BJ (cell line): ENCODE measurements around the gene PRKCQ. TPM values are rescaled to one million over a fixed set of nuclear protein-coding genes. Genes with fewer than 3 reads are reported as not detected.

Experiments
- CTCF ChIA-PET: fragments of 350-600 bp; formaldehyde crosslinking; extraction: SDS; loops from one replicate; lab custom pipeline; 2021; ENCODE audit warnings: antibody characterized with exemption, inconsistent platforms; lab: Yijun Ruan, JAX
- POLR2A ChIA-PET: fragments of 300-600 bp; sonication (Branson Sonifier 250); formaldehyde crosslinking; extraction: SDS; loops from one replicate; lab custom pipeline; 2021; ENCODE audit warnings: antibody characterized with exemption; lab: Charles Lee
- DNase-seq: peaks from one replicate; pipeline ENCODE4 v3.0.0-alpha.2; 2011; ENCODE audit warnings: low read depth
- H3K27me3 ChIP-seq: 2 replicates; pipeline ENCODE4 v1.6.0; 2011; ENCODE audit warnings: low read length; ENCODE audit not compliant: control insufficient read depth, insufficient read depth
- H3K36me3 ChIP-seq: 2 replicates; pipeline ENCODE4 v1.5.1; 2011; ENCODE audit warnings: low read length; ENCODE audit not compliant: control insufficient read depth, insufficient read depth
- H3K4me3 ChIP-seq: 2 replicates; pipeline ENCODE4 v1.5.1; 2011; ENCODE audit warnings: low read depth, mild to moderate bottlenecking, control low read depth, low read length
- polyA plus RNA-seq: library from polyadenylated mRNA; depleted of rRNA; stranded (reverse); fragments of >200 nt; gene quantifications from 2 replicates; pipeline ENCODE4 v1.2.3, GENCODE V29; 2011
- TF ChIP-seq, protein P1 (sequence below): IDR thresholded peaks from 2 replicates; pipeline ENCODE4 v1.5.1; 2011; ENCODE audit warnings: low read depth, mild to moderate bottlenecking, control low read depth, inconsistent platforms, low read length, moderate library complexity; ENCODE audit not compliant: insufficient read depth

The PRKCQ gene
- polyA plus RNA-seq, 1 experiment: 0.06 TPM

DNA sequence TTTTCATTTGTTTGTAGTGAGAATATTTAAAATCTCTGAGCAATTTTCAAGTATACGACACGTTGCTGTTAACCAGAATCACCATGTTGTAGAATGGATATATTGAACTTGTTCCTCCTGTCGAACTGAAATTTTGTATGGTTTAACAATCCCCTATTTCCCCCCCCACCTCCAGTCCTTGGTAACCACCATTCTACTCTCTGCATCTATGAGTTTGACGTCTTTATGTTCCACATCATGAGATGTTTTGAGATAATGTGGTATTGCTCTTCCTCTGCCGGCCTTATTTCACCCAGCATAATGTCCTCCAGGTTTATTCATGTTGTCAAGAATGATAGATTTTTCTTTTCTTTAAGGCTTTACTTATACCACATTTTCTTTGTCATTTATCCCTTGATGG is 17.4 kb upstream of the PRKCQ start:
- POLR2A ChIA-PET: no interaction called here
- TF ChIP-seq, protein P1, sequence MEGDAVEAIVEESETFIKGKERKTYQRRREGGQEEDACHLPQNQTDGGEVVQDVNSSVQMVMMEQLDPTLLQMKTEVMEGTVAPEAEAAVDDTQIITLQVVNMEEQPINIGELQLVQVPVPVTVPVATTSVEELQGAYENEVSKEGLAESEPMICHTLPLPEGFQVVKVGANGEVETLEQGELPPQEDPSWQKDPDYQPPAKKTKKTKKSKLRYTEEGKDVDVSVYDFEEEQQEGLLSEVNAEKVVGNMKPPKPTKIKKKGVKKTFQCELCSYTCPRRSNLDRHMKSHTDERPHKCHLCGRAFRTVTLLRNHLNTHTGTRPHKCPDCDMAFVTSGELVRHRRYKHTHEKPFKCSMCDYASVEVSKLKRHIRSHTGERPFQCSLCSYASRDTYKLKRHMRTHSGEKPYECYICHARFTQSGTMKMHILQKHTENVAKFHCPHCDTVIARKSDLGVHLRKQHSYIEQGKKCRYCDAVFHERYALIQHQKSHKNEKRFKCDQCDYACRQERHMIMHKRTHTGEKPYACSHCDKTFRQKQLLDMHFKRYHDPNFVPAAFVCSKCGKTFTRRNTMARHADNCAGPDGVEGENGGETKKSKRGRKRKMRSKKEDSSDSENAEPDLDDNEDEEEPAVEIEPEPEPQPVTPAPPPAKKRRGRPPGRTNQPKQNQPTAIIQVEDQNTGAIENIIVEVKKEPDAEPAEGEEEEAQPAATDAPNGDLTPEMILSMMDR: no peak
- Histone ChIP-seq H3K4me3 (no peak overlapping the region), H3K27me3 (no peaks in the 10 kb centered on the region), H3K36me3 (no peaks in the 10 kb centered on the region)
- CTCF ChIA-PET: interaction anchor here (0.6 kb wide), 1 partner anchor 21 kb away, joined by 3 read pairs; no protein-coding TSS in a partner anchor
- DNase-seq: no peak

DNA sequence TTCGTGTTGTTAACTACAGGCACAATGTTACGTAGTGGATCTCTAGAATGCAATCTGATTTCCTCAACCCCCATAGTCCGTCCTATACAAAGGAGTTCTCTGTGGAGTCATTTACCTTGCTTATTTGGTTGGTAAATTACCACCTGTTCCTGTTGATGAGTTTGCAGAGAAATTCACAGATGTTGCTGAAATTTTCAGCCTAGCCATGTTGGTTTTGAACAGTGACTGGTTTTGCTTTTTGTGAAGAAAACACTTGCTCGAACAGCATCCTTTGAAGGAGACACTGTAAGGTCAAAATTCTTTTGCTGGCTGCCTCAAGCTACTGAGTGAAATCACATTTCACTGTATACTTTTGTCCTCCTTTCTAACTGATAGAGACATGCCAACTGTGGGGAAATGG is 15.4 kb upstream of the PRKCQ start:
- no peak for DNase-seq
- no peaks in the 10 kb centered on the region for H3K36me3 ChIP-seq
- CTCF ChIA-PET: interaction anchor here (0.6 to 1.3 kb wide), 2 partner anchors 15 to 462 kb away, joined by 3 to 4 read pairs; no protein-coding TSS in a partner anchor
- POLR2A ChIA-PET: no interaction called here
- H3K27me3 ChIP-seq: no peaks in the 10 kb centered on the region
- no peak overlapping the region for H3K4me3 ChIP-seq
- TF ChIP-seq, protein P1: no peak

- POLR2A ChIA-PET: no interaction called here
- no peak for DNase-seq
- TF ChIP-seq, protein P1: no peak
- no peak overlapping the region for H3K4me3 ChIP-seq
- CTCF ChIA-PET: interaction anchor here (1.1 to 1.6 kb wide), 2 partner anchors 10 to 13 kb away, joined by 3 to 4 read pairs; partner anchors contain the start of gene PRKCQ
- H3K36me3 ChIP-seq: no peaks in the 10 kb centered on the region
- H3K27me3 ChIP-seq: no peaks in the 10 kb centered on the region
Observed at GRCh38 chr10:6593241-6593671, 13.2 kb upstream of the PRKCQ start.

DNA sequence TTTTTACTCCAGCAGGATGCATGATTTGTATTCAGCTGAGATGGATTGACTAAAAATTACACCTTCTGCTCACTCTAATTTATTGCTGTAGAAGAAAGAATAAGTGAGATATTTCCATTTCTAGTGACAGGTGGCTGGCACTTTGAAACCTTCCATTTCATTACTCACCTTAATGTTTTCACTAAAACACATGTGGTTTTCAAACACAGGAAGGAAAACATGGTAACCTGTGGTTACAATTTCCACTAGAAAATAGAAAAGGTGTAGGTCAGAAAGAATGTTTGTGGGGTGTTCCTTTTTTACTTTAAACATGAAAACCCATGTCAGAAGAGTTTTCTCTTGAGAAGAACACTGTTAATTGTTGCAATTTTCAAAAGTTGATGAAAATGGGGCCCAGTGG is 12.0 kb upstream of the PRKCQ start:
- no peak for DNase-seq
- H3K4me3 ChIP-seq: no peak overlapping the region
- no peaks in the 10 kb centered on the region for H3K27me3 ChIP-seq
- CTCF ChIA-PET: interaction anchor here (1.6 kb wide), 1 partner anchor 11 kb away, joined by 4 read pairs; no protein-coding TSS in a partner anchor
- POLR2A ChIA-PET: no interaction called here
- no peaks in the 10 kb centered on the region for H3K36me3 ChIP-seq
- TF ChIP-seq, protein P1: no peak

- POLR2A ChIA-PET: no interaction called here
- no peak overlapping the region for H3K4me3 ChIP-seq
- H3K36me3 ChIP-seq: no peaks in the 10 kb centered on the region
- no peak for DNase-seq
- CTCF ChIA-PET: interaction anchor here (1.5 kb wide), 1 partner anchor 10 kb away, joined by 3 read pairs; no protein-coding TSS in a partner anchor
- TF ChIP-seq, protein P1: no peak
- no peaks in the 10 kb centered on the region for H3K27me3 ChIP-seq
Observed at GRCh38 chr10:6591668-6592067, 11.6 kb upstream of the PRKCQ start.
